ENCODE measurements around the gene NELL2. TPM values are rescaled to one million over a fixed set of nuclear protein-coding genes. Genes with fewer than 3 reads are reported as not detected.

The NELL2 gene
- total RNA-seq, 1 donor from 2014 or later, result 16.9 TPM

DNA sequence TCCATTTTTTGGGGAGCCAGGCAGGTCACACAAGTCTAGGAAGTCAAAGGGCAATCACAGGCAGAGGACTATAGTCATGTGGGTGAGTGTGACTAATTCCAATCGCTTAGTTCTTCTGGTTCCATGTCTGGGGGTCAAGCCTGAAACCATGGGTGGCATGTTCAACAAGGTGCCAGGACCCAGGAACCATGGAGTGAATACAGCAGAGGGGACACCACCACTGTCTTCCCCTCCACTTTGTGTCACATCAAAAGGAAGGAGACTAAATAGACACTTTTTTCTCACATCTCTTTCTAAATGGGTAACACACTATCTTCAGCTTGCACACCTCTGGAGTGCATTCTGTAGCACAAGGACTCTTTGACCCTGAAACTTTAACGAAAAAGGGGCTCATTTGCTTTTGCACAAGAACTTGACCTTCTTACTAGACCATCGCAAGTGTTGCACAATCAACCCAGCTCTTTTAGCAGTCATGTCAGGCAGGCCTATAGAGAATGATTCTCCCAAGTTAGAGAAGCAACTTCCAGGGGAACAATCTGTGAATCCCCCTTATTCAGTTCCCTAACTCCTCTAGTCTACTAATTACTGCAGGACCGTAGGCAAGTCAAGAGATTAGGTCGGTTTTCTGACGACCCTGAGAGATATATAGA is 398.7 kb downstream of the NELL2 start:
- no peaks in the 10 kb centered on the region for H3K4me1 ChIP-seq
- no peak for DNase-seq (ENCODE audit: extremely low spot score in 2 of 2)
- no peak overlapping the region for H3K27ac ChIP-seq
- intact Hi-C loops (cut with DNase I), result no loop called here
- H3K4me3 ChIP-seq, result no peak overlapping the region
- H3K27me3 ChIP-seq, result no peaks in the 10 kb centered on the region
- TF ChIP-seq POLR2A (IDR thresholded peaks at IDR 0.05) (no peak), POLR2AphosphoS5 (IDR thresholded peaks at IDR 0.05; ENCODE audit: insufficient read depth in 1 of 2, low read depth in 1 of 2) (no peak)
- TF ChIP-seq, protein P1, sequence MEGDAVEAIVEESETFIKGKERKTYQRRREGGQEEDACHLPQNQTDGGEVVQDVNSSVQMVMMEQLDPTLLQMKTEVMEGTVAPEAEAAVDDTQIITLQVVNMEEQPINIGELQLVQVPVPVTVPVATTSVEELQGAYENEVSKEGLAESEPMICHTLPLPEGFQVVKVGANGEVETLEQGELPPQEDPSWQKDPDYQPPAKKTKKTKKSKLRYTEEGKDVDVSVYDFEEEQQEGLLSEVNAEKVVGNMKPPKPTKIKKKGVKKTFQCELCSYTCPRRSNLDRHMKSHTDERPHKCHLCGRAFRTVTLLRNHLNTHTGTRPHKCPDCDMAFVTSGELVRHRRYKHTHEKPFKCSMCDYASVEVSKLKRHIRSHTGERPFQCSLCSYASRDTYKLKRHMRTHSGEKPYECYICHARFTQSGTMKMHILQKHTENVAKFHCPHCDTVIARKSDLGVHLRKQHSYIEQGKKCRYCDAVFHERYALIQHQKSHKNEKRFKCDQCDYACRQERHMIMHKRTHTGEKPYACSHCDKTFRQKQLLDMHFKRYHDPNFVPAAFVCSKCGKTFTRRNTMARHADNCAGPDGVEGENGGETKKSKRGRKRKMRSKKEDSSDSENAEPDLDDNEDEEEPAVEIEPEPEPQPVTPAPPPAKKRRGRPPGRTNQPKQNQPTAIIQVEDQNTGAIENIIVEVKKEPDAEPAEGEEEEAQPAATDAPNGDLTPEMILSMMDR (IDR thresholded peaks at IDR 0.05), result no peak
- H3K36me3 ChIP-seq, result no peaks in the 10 kb centered on the region
- peaks cover 6% of the 10 kb centered on the region for H3K9me3 ChIP-seq

DNA sequence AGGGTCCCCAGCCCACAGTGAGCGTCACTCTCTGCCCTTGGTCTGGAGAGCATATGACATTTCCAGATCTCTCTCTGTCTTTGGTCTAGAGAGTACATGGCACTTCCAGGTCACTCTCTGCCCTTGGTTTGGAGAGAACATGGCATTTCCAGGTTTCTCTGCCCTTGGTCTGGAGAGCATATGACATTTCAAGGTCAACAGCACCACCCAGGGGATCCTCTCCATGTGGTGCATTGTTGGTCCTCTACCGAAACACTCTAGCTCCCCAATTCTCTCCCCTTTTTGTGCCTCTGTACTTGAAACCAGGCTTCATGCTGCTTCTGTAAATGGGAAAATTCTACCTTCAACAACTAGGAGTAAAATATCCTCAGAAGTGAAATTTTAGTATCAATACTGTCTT is 399.4 kb downstream of the NELL2 start:
- no peak overlapping the region for H3K27ac ChIP-seq
- no peak overlapping the region for H3K4me3 ChIP-seq
- no peaks in the 10 kb centered on the region for H3K27me3 ChIP-seq
- no peak for DNase-seq (ENCODE audit: extremely low spot score in 2 of 2)
- intact Hi-C loops (cut with DNase I), result no loop called here
- H3K36me3 ChIP-seq, result no peaks in the 10 kb centered on the region
- peaks cover 6% of the 10 kb centered on the region for H3K9me3 ChIP-seq
- TF ChIP-seq, protein P1 (IDR thresholded peaks at IDR 0.05), result no peak
- TF ChIP-seq POLR2A (IDR thresholded peaks at IDR 0.05), result no peak
- TF ChIP-seq POLR2AphosphoS5 (IDR thresholded peaks at IDR 0.05; ENCODE audit: insufficient read depth in 1 of 2, low read depth in 1 of 2), result no peak
- no peaks in the 10 kb centered on the region for H3K4me1 ChIP-seq

DNA sequence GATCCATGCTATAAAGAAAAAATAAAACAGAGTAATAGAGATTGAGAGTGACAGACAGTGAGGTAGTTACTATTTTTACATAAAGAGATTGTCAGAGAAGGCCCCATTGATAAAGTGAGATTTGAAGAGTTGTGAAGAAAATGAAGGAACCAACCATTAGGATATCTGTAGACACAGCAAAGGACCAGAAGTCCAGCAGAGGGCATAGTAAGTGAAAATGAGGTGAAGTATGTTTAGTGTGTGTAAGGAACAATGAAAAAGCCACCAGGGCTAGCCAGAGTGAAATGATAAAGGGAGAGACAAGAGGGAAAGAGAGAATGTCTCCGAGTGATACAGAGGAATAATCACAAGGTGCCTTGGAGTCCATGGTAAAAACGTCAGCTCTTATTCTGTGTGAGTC is 411.0 kb downstream of the NELL2 start:
- H3K9me3 ChIP-seq, result no peaks in the 10 kb centered on the region
- no peaks in the 10 kb centered on the region for H3K36me3 ChIP-seq
- TF ChIP-seq POLR2AphosphoS5 (IDR thresholded peaks at IDR 0.05; ENCODE audit: insufficient read depth in 1 of 2, low read depth in 1 of 2) (no peak), POLR2A (IDR thresholded peaks at IDR 0.05) (no peak)
- TF ChIP-seq, protein P1 (IDR thresholded peaks at IDR 0.05), result no peak
- H3K4me1 ChIP-seq, result no peaks in the 10 kb centered on the region
- intact Hi-C loops (cut with DNase I), result no loop called here
- no peak for DNase-seq (ENCODE audit: extremely low spot score in 2 of 2)
- no peaks in the 10 kb centered on the region for H3K27me3 ChIP-seq
- H3K4me3 ChIP-seq, result no peak overlapping the region
- no peak overlapping the region for H3K27ac ChIP-seq

DNA sequence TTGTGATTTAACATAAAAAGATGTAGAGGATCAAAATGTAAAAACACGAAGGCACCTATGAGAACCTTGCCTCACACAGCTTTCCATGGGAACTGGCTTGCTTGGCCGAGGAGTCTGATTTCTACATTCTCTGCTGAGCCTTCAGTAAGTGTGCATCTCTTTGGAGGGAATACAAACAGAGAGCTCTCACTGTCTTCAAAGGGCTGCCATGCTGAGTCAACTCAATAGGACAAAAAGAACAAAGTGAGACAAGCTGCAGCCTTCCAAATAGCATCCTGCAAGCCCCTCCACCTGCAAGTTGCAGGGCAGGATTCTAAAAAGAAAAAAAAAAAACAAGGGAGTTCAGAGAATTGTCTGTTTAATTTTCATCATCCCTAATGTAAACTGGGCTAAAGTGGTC is 411.9 kb downstream of the NELL2 start:
- intact Hi-C loops (cut with DNase I), result no loop called here
- TF ChIP-seq, protein P1 (IDR thresholded peaks at IDR 0.05), result no peak
- TF ChIP-seq POLR2A (IDR thresholded peaks at IDR 0.05) (no peak), POLR2AphosphoS5 (IDR thresholded peaks at IDR 0.05; ENCODE audit: insufficient read depth in 1 of 2, low read depth in 1 of 2) (no peak)
- DNase-seq (ENCODE audit: extremely low spot score in 2 of 2), result no peak
- H3K27me3 ChIP-seq, result no peaks in the 10 kb centered on the region
- no peak overlapping the region for H3K27ac ChIP-seq
- H3K4me1 ChIP-seq, result no peaks in the 10 kb centered on the region
- no peaks in the 10 kb centered on the region for H3K9me3 ChIP-seq
- no peaks in the 10 kb centered on the region for H3K36me3 ChIP-seq
- no peak overlapping the region for H3K4me3 ChIP-seq

DNA sequence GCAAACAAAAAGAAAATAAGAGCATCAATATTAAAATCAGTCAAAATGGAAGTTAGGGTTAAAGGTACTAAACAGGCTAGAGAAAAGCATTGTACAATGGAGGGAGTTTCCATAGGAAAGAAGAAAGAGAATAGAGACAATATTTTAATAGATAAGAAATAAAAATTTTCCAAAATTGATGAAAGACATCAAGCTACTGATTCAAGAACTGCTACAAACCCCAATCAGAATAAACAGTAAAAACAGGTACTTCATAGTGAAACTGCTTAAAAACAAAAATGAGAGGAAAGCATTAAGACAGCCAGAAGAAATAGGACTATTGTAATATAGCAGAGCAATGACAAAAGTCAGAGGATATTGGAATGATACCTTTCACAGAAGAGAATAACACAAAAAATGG is 413.4 kb downstream of the NELL2 start:
- H3K9me3 ChIP-seq, result no peaks in the 10 kb centered on the region
- H3K27ac ChIP-seq, result no peak overlapping the region
- TF ChIP-seq POLR2A (IDR thresholded peaks at IDR 0.05), result no peak
- TF ChIP-seq, protein P1 (IDR thresholded peaks at IDR 0.05), result no peak
- no peak for TF ChIP-seq POLR2AphosphoS5 (IDR thresholded peaks at IDR 0.05; ENCODE audit: insufficient read depth in 1 of 2, low read depth in 1 of 2)
- H3K36me3 ChIP-seq, result no peaks in the 10 kb centered on the region
- H3K27me3 ChIP-seq, result no peaks in the 10 kb centered on the region
- no peak overlapping the region for H3K4me3 ChIP-seq
- no peak for DNase-seq (ENCODE audit: extremely low spot score in 2 of 2)
- no peaks in the 10 kb centered on the region for H3K4me1 ChIP-seq
- intact Hi-C loops (cut with DNase I), result no loop called here

Data from vagina (tissue), 2 donors.